PC-9 (cell line): ENCODE results near the gene TBPL2.

Experiments used
- EZH2 ChIP-seq: fragments of 200-600 bp; sonication (generic); IDR thresholded peaks from 2 replicates; pipeline ENCODE4 v1.8.0; 2017; ENCODE audit warnings: antibody characterized with exemption, low read depth
- TF ChIP-seq, protein P1 (sequence below): fragments of 200-600 bp; sonication (generic); conservative IDR thresholded peaks from 2 replicates; pipeline ENCODE4 v1.6.1; 2017; ENCODE audit warnings: mixed run types, antibody characterized with exemption, mild to moderate bottlenecking, moderate library complexity

DNA sequence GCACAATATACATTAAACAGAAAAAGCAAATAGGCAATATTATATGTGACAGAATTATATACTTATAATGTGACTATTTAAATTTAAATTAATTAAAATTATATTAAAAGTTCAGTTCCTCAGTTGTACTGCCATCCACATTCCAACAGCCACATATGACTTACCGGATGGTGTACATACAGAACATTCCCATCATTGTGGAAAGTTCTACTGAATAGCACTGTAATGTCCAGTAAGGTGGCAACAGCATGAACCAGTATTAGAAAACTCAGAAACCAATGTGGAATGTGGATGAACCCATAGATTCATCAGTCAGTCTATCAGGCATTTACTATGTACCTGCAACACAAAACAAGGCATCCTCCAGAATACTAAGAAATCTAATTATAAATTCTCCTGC, 41.2 kb downstream of the TBPL2 start:
- TF ChIP-seq, protein P1, sequence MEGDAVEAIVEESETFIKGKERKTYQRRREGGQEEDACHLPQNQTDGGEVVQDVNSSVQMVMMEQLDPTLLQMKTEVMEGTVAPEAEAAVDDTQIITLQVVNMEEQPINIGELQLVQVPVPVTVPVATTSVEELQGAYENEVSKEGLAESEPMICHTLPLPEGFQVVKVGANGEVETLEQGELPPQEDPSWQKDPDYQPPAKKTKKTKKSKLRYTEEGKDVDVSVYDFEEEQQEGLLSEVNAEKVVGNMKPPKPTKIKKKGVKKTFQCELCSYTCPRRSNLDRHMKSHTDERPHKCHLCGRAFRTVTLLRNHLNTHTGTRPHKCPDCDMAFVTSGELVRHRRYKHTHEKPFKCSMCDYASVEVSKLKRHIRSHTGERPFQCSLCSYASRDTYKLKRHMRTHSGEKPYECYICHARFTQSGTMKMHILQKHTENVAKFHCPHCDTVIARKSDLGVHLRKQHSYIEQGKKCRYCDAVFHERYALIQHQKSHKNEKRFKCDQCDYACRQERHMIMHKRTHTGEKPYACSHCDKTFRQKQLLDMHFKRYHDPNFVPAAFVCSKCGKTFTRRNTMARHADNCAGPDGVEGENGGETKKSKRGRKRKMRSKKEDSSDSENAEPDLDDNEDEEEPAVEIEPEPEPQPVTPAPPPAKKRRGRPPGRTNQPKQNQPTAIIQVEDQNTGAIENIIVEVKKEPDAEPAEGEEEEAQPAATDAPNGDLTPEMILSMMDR = no peak
- TF ChIP-seq EZH2 = no peak
